DND-41 (cell line): ENCODE measurements around the gene TRIM65.
"Not testable (repeated sequence)": the region's sequence is repeated elsewhere in the genome, so short reads cannot be mapped to it uniquely, and the experiment has no call there.

Source experiments
- ATAC-seq: fragments of 200-7000 bp; cut with Tn5 transposase; 3 replicates; pipeline ENCODE4 v1.9.1; 2021; ENCODE audit warnings: low read depth; ENCODE audit not compliant: insufficient read depth
- DNase-seq: peaks from one replicate; pipeline ENCODE4 v3.0.0-alpha.2; 2020
- H2AFZ ChIP-seq: 2 replicates; pipeline ENCODE4 v1.6.0; 2012; ENCODE audit warnings: low read depth, low read length
- H3K27ac ChIP-seq: 2 replicates; pipeline ENCODE4 v1.5.1; 2012; ENCODE audit warnings: low read length, inconsistent platforms
- H3K27me3 ChIP-seq: fragments of 200-600 bp; sonication (generic); 2 replicates; pipeline ENCODE4 v1.6.0; 2012; ENCODE audit warnings: low read length, mild to moderate bottlenecking, inconsistent platforms; ENCODE audit not compliant: insufficient read depth, poor library complexity
- H3K36me3 ChIP-seq: 2 replicates; pipeline ENCODE4 v1.5.1; 2012; ENCODE audit warnings: low read length, inconsistent platforms; ENCODE audit not compliant: insufficient read depth
- H3K4me1 ChIP-seq: 2 replicates; pipeline ENCODE4 v1.5.1; 2012; ENCODE audit warnings: mild to moderate bottlenecking, low read length; ENCODE audit not compliant: insufficient read depth
- H3K4me2 ChIP-seq: 2 replicates; pipeline ENCODE4 v1.6.0; 2012; ENCODE audit warnings: mild to moderate bottlenecking, moderate library complexity, low read length, inconsistent platforms; ENCODE audit not compliant: insufficient read depth
- H3K4me3 ChIP-seq, 2 experiments: fragments of 200-600 bp in 1 of 2; shearing (Covaris generic) in 1 of 2; 2 replicates each; pipeline ENCODE4 v1.5.1; 2012 to 2016; ENCODE audit warnings: inconsistent platforms in 2 of 2, low read length in 2 of 2, mild to moderate bottlenecking in 2 of 2, low read depth in 1 of 2, moderate library complexity in 1 of 2
- H3K79me2 ChIP-seq: 2 replicates; pipeline ENCODE4 v1.6.0; 2012; ENCODE audit warnings: low read length, inconsistent platforms; ENCODE audit not compliant: insufficient read depth
- H3K9ac ChIP-seq: 2 replicates; pipeline ENCODE4 v1.6.0; 2012; ENCODE audit warnings: low read depth, mild to moderate bottlenecking, inconsistent platforms, low read length, moderate library complexity
- H3K9me3 ChIP-seq: 2 replicates; pipeline ENCODE4 v1.5.1; 2012; ENCODE audit warnings: low read length, moderate library complexity, mild to moderate bottlenecking, inconsistent platforms; ENCODE audit not compliant: insufficient read depth, severe bottlenecking
- H4K20me1 ChIP-seq: 2 replicates; pipeline ENCODE4 v1.6.0; 2012; ENCODE audit warnings: low read length; ENCODE audit not compliant: insufficient read depth
- EZH2 ChIP-seq: IDR thresholded peaks from 3 replicates; pipeline ENCODE4 v1.6.1; 2012; ENCODE audit warnings: borderline replicate concordance, low read depth, mild to moderate bottlenecking, moderate library complexity, low read length, inconsistent platforms; ENCODE audit not compliant: severe bottlenecking
- TF ChIP-seq, protein P1 (sequence below): IDR thresholded peaks from 2 replicates; pipeline ENCODE4 v1.5.1; 2012; ENCODE audit warnings: borderline replicate concordance, low read length, moderate library complexity, mild to moderate bottlenecking; ENCODE audit not compliant: poor library complexity, severe bottlenecking; ENCODE audit errors: extremely low read depth

Gene TRIM65

DNA sequence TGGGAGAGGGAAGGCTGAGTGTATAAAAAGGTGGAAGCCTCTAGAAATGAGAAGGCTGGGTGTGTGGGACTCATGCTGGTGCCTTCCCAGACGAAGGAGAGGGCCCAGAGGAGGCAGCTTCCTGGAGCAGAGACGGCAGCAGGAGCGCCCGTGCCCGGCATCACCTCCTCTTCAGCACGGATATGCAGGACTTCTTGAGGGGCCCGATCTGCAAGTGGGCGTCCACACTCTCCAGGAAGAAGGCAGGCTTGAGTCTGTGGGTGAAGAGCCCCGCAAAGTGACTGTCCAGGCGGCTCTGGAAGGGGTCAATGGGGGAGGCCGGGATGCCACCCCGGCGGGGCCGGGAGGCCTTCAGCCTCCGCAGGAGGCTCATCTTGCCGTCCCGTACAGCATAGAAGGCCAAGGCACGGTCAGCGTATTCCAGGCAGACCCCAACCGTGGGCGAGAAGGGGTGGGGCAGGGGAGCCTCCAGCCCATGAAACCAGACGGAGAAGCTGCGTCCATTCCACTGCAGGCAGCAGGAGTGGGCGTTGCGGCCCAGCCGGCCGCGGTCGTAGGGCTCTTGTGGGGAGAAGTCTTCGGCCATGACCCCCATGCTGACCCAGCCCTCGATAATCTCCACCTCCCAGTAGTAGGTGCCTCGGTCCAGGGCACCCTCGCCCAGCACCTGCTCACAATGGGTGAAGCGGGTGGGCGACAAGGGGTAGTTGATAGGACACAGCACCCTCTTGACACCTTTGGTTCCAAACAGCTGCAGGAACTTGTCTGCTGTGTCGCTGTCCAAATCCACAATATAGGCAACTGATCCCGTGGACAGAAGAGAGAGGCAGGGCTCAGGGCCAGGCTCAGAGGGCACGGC lies 22.2 kb downstream of the TRIM65 start:
- no peaks in the 10 kb centered on the region for H3K36me3 ChIP-seq
- no peak overlapping the region for H3K4me3 ChIP-seq
- no peak for TF ChIP-seq EZH2
- TF ChIP-seq, protein P1, sequence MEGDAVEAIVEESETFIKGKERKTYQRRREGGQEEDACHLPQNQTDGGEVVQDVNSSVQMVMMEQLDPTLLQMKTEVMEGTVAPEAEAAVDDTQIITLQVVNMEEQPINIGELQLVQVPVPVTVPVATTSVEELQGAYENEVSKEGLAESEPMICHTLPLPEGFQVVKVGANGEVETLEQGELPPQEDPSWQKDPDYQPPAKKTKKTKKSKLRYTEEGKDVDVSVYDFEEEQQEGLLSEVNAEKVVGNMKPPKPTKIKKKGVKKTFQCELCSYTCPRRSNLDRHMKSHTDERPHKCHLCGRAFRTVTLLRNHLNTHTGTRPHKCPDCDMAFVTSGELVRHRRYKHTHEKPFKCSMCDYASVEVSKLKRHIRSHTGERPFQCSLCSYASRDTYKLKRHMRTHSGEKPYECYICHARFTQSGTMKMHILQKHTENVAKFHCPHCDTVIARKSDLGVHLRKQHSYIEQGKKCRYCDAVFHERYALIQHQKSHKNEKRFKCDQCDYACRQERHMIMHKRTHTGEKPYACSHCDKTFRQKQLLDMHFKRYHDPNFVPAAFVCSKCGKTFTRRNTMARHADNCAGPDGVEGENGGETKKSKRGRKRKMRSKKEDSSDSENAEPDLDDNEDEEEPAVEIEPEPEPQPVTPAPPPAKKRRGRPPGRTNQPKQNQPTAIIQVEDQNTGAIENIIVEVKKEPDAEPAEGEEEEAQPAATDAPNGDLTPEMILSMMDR = no peak
- H3K4me2 ChIP-seq = no peak overlapping the region
- H3K27ac ChIP-seq = no peak overlapping the region
- H2AFZ ChIP-seq = no peak overlapping the region
- H3K4me1 ChIP-seq = 0 out of 2 replicates have a peak, but pooled peaks cover 2% of the 10 kb centered on the region
- ATAC-seq (no peak), DNase-seq (no peak)
- H3K27me3 ChIP-seq = no peaks in the 10 kb centered on the region
- no peaks in the 10 kb centered on the region for H3K9me3 ChIP-seq
- no peaks in the 10 kb centered on the region for H4K20me1 ChIP-seq
- H3K79me2 ChIP-seq = no peaks in the 10 kb centered on the region
- H3K9ac ChIP-seq = no peak overlapping the region

- 0 out of 2 replicates have a peak, but pooled peaks cover 2% of the 10 kb centered on the region for H3K4me1 ChIP-seq
- ATAC-seq = no peak
- no peaks in the 10 kb centered on the region for H3K27me3 ChIP-seq
- no peaks in the 10 kb centered on the region for H3K9me3 ChIP-seq
- H3K4me3 ChIP-seq = no peak overlapping the region
- no peak overlapping the region for H3K4me2 ChIP-seq
- H2AFZ ChIP-seq = no peak overlapping the region
- H3K9ac ChIP-seq = no peak overlapping the region
- H4K20me1 ChIP-seq = no peaks in the 10 kb centered on the region
- no peaks in the 10 kb centered on the region for H3K79me2 ChIP-seq
- TF ChIP-seq EZH2 = no peak
- TF ChIP-seq, protein P1 = no peak
- no peak overlapping the region for H3K27ac ChIP-seq
- no peak for DNase-seq
- no peaks in the 10 kb centered on the region for H3K36me3 ChIP-seq
Observed at GRCh38 chr17:75873587-75874322, 23.0 kb downstream of the TRIM65 start.

DNA sequence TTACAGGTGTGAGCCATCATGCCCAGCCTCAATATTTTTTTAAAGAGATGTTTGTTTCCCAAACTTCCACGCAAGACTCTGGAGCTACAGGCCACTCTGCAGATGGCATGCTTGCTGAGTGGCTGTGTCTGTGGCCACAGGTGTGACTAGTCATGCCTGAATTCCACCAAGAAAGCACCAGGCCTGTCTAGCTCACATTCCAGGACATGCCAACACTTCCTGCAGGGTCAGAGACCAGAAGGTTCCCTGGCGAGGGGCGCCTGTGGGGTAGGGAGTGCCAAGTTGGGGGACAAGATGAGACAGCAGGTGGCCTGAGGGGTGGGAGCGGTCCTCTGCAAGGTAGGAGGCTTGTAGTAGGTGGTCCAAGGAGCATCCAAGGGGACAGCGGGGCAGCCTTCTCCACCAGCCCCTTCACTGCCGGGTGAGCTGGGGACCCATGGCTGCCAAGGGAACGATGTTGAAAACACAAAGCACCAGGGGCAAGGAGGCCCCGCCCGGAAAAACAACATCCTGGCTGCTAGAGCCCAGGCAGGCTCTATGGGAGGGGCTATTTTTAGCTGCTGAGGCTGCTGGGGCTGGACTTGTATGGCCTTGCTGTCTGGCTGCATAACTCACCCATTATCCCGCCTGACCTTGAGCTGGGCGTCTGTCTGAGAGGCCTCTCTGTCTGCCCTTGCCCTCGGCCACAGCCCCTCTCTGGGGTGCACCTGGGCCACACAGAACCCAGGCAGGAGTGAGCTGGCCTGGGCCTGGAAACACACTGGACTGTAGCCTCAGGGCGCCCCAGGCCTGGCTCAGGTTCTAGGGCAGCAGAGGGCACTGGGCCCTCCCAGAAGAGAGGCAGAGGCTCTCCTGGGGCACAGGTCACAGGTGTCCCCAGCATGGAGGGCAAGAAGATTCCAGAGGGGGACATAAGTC lies 24.1 kb downstream of the TRIM65 start:
- no peak for ATAC-seq
- H3K9ac ChIP-seq = no peak overlapping the region
- H3K4me2 ChIP-seq = no peak overlapping the region
- H2AFZ ChIP-seq = no peak overlapping the region
- H3K4me3 ChIP-seq = no peak overlapping the region
- H3K79me2 ChIP-seq = no peaks in the 10 kb centered on the region
- H4K20me1 ChIP-seq = no peaks in the 10 kb centered on the region
- no peaks in the 10 kb centered on the region for H3K36me3 ChIP-seq
- no peaks in the 10 kb centered on the region for H3K27me3 ChIP-seq
- TF ChIP-seq EZH2 = no peak
- TF ChIP-seq, protein P1 = no peak
- 0 out of 2 replicates have a peak, but pooled peaks cover 2% of the 10 kb centered on the region for H3K4me1 ChIP-seq
- DNase-seq = peak; percentile 27
- no peak overlapping the region for H3K27ac ChIP-seq
- H3K9me3 ChIP-seq = no peaks in the 10 kb centered on the region

GRCh38 chr17:75870228-75870627 lies 26.5 kb downstream of the TRIM65 start:
- not testable (repeated sequence) for H2AFZ ChIP-seq, H3K27me3 ChIP-seq, H3K79me2 ChIP-seq, H3K9me3 ChIP-seq, H3K4me3 ChIP-seq, DNase-seq, ATAC-seq, H3K4me2 ChIP-seq, H3K36me3 ChIP-seq, H3K27ac ChIP-seq, H3K4me1 ChIP-seq, H4K20me1 ChIP-seq, H3K9ac ChIP-seq
